DND-41 (cell line): ENCODE measurements around the gene KRT72.

Experiments used
- CTCF ChIP-seq: IDR thresholded peaks from 2 replicates; pipeline ENCODE4 v1.5.1; 2012; ENCODE audit warnings: borderline replicate concordance, low read length, moderate library complexity, mild to moderate bottlenecking; ENCODE audit not compliant: poor library complexity, severe bottlenecking; ENCODE audit errors: extremely low read depth
- EZH2 ChIP-seq: IDR thresholded peaks from 3 replicates; pipeline ENCODE4 v1.6.1; 2012; ENCODE audit warnings: borderline replicate concordance, low read depth, mild to moderate bottlenecking, moderate library complexity, low read length, inconsistent platforms; ENCODE audit not compliant: severe bottlenecking

GRCh38 chr12:52584156-52584682 is 17.0 kb downstream of the KRT72 start:
- TF ChIP-seq CTCF (no peak), EZH2 (no peak)
